CD8-positive, alpha-beta memory T cell (primary cell): Measurements from ENCODE around the gene ATN1. TPM values are rescaled to one million over a fixed set of nuclear protein-coding genes. Genes with fewer than 3 reads are reported as not detected.

Source experiments
- CTCF ChIA-PET: fragments of 350-600 bp; sonication (Branson Sonifier 250); formaldehyde crosslinking; loops from one replicate; lab custom pipeline; 2021; ENCODE audit warnings: antibody characterized with exemption; lab: Charles Lee
- POLR2A ChIA-PET: fragments of 350-600 bp; sonication (Branson Sonifier 250); formaldehyde crosslinking; loops from one replicate; lab custom pipeline; 2021; ENCODE audit warnings: antibody characterized with exemption; lab: Charles Lee
- DNase-seq, 5 donors: peaks; one replicate each; pipeline versions ENCODE4 v3.0.0 to v3.0.0-alpha.2; 2020 to 2022; ENCODE audit warnings: mixed read lengths in 1 of 5
- H3K27ac ChIP-seq: one replicate; pipeline ENCODE4 v1.7.0; 2013; ENCODE audit warnings: low read depth, mild to moderate bottlenecking, low read length, moderate library complexity
- H3K27me3 ChIP-seq: 2 replicates; pipeline ENCODE4 v1.7.0; 2013; ENCODE audit warnings: low read length, mild to moderate bottlenecking; ENCODE audit not compliant: insufficient read depth, poor library complexity, severe bottlenecking
- H3K36me3 ChIP-seq: 2 replicates; pipeline ENCODE4 v1.7.0; 2013; ENCODE audit warnings: mild to moderate bottlenecking, low read length, moderate library complexity; ENCODE audit not compliant: insufficient read depth
- H3K4me1 ChIP-seq: 2 replicates; pipeline ENCODE4 v1.7.0; 2013; ENCODE audit warnings: mild to moderate bottlenecking, low read length, moderate library complexity; ENCODE audit not compliant: insufficient read depth
- H3K4me3 ChIP-seq: 2 replicates; pipeline ENCODE4 v1.7.0; 2013; ENCODE audit warnings: mild to moderate bottlenecking, low read length
- H3K9me3 ChIP-seq: 2 replicates; pipeline ENCODE4 v1.7.0; 2013; ENCODE audit warnings: mild to moderate bottlenecking, low read length
- H3K27ac Mint-ChIP-seq, 8 donors: one replicate each; pipeline ENCODE4 v1.8.0; 2020 to 2021; ENCODE audit warnings: mixed read lengths in 8 of 8, mild to moderate bottlenecking in 6 of 8, inconsistent platforms in 3 of 8, moderate library complexity in 3 of 8
- H3K27me3 Mint-ChIP-seq, 2 donors: one replicate each; pipeline ENCODE4 v1.8.0; 2020 to 2021; ENCODE audit warnings: mixed read lengths in 2 of 2, mild to moderate bottlenecking in 1 of 2, moderate library complexity in 1 of 2
- H3K36me3 Mint-ChIP-seq, 3 donors: one replicate each; pipeline ENCODE4 v1.8.0; 2020 to 2021; ENCODE audit warnings: mixed read lengths in 3 of 3, inconsistent platforms in 1 of 3, mild to moderate bottlenecking in 1 of 3
- H3K4me1 Mint-ChIP-seq, 3 donors: one replicate each; pipeline ENCODE4 v1.8.0; 2020 to 2021; ENCODE audit warnings: mixed read lengths in 3 of 3, inconsistent platforms in 1 of 3, mild to moderate bottlenecking in 1 of 3
- H3K4me3 Mint-ChIP-seq, 7 donors: one replicate each; pipeline ENCODE4 v1.8.0; 2020 to 2021; ENCODE audit warnings: mixed read lengths in 7 of 7, mild to moderate bottlenecking in 6 of 7, moderate library complexity in 4 of 7, inconsistent platforms in 2 of 7
- H3K9me3 Mint-ChIP-seq, 5 donors: one replicate each; pipeline ENCODE4 v1.8.0; 2020 to 2022; ENCODE audit warnings: mixed read lengths in 5 of 5, mild to moderate bottlenecking in 3 of 5, moderate library complexity in 2 of 5, inconsistent platforms in 1 of 5
- polyA plus RNA-seq: library from polyadenylated mRNA; unstranded; fragments of 300-500 nt; fragmentation: Illumina TruSeq; gene quantifications from one replicate; pipeline ENCODE4 v1.2.3, GENCODE V29; 2021
- total RNA-seq, 2 experiments: library from RNA; stranded (reverse); gene quantifications; one replicate each; pipeline ENCODE4 v1.2.3, GENCODE V29; 2021

ATN1 gene
- total and polyA plus RNA-seq, 3 experiments from 2014 or later = 0.62 to 60.4 (median 54.8) TPM

DNA sequence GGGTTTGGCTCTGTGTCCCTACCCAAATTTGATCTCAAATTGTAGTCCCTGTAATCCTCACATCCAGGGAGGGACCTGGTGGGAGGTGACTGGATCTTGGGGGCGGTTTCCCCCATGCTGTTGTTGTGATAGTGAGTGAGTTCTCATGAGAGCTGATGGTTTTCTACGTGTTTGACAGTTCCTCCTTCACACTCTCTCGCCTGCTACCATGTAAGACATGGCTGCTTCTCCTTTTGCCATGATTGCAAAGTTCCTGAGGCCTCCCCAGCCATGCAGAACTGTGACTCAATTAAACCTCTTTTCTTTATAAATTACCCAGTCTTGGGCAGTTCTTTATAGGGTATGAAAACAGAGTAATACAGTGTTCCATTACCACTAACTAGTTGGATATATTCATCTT, 33.4 kb upstream of the ATN1 start:
- Histone ChIP-seq H3K27me3 (no peaks in the 10 kb centered on the region), H3K4me1 (peaks cover 12% of the 10 kb centered on the region), H3K9me3 (no peaks in the 10 kb centered on the region), H3K4me3 (no peak overlapping the region), H3K27ac (no peak overlapping the region), H3K36me3 (no peaks in the 10 kb centered on the region)
- no peaks in the 10 kb centered on the region for H3K36me3 Mint-ChIP-seq
- no peak overlapping the region for H3K4me3 Mint-ChIP-seq
- H3K9me3 Mint-ChIP-seq = no peaks in the 10 kb centered on the region
- no peak overlapping the region for H3K27ac Mint-ChIP-seq
- DNase-seq = no peak
- ChIA-PET POLR2A (no interaction called here), CTCF (interaction anchor here (1.1 kb wide), 1 partner anchor 22 kb away, joined by 3 read pairs; the partner anchor contains the start of gene SPSB2)
- peaks cover 0 to 4% of the 10 kb centered on the region in 2 donors for H3K27me3 Mint-ChIP-seq
- peaks cover 12 to 19% (median 12%) of the 10 kb centered on the region in 3 donors for H3K4me1 Mint-ChIP-seq

DNA sequence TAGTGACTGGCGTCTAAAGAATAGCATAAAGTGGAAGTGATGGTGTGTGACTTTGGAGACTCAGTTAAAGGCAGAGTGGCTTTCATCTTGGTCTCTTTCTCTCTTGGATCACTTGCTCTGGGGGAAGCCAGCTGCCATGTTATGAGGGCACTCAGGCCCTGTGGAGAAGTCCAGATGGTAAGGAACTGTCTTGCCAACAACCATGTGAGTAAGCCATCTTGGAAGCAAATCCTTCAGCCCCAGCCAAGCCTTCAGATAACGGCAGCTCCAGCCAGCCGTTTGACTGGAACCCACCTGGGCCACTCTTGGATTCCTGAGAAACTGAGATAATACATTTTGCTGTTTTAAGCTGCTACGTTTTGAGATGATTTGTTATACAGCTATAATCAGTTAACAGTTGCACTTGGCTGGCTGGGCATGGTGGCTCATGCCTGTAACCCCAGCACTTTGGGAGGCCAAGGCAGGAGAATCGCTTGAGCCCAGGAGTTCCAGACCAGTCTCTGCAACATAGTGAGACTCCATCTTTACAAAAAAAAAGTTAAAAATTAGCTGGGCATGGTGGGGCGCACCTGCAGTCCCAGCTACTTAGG, 30.8 kb upstream of the ATN1 start:
- Histone ChIP-seq H3K36me3 (no peaks in the 10 kb centered on the region), H3K27ac (no peak overlapping the region), H3K9me3 (no peaks in the 10 kb centered on the region), H3K27me3 (no peaks in the 10 kb centered on the region), H3K4me3 (no peak overlapping the region), H3K4me1 (no peaks in the 10 kb centered on the region)
- no peaks in the 10 kb centered on the region for H3K9me3 Mint-ChIP-seq
- no peak overlapping the region for H3K4me3 Mint-ChIP-seq
- DNase-seq = no peak
- H3K4me1 Mint-ChIP-seq = peaks cover 0 to 4% (median 0%) of the 10 kb centered on the region in 3 donors
- no peaks in the 10 kb centered on the region for H3K36me3 Mint-ChIP-seq
- H3K27me3 Mint-ChIP-seq = peaks cover 0 to 4% of the 10 kb centered on the region in 2 donors
- ChIA-PET CTCF (interaction anchor here (0.7 kb wide), 1 partner anchor 24 kb away, joined by 3 read pairs; the partner anchor contains the start of gene SPSB2), POLR2A (interaction anchor here (0.5 kb wide), 1 partner anchor 14 kb away, joined by 4 read pairs; no protein-coding TSS in a partner anchor)
- H3K27ac Mint-ChIP-seq = no peak overlapping the region

DNA sequence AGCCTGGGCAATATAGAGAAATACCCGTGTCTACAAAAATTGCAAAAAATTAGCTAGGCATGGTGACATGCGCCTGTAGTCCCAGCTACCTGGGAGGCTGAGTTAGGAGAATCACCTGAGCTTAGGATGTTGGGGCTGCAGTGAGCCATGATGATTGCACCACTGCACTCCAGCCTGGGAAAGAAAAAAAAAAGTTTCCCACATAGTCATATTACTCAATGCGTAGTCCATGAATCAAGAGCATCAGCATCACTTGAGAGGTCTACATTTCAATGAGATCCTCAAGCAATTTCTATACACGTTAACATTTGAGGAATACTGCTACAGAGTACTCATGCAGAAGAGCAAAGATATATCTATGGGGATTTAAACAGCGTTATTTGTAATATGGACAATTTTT, 28.3 kb upstream of the ATN1 start:
- Mint-ChIP-seq H3K9me3 (no peaks in the 10 kb centered on the region), H3K4me1 (peaks cover 0 to 5% (median 0%) of the 10 kb centered on the region in 3 donors), H3K27me3 (peaks cover 0 to 4% of the 10 kb centered on the region in 2 donors), H3K4me3 (no peak overlapping the region), H3K36me3 (no peaks in the 10 kb centered on the region), H3K27ac (peak overlapping the region in 1 of 8 donors; percentile 35)
- no peak overlapping the region for H3K4me3 ChIP-seq
- no peaks in the 10 kb centered on the region for H3K9me3 ChIP-seq
- no peak overlapping the region for H3K27ac ChIP-seq
- ChIA-PET CTCF (interaction anchor here (1.1 to 1.8 kb wide), 5 partner anchors 8 to 119 kb away, joined by 3 to 8 read pairs (median 4); partner anchors contain the start of genes LPCAT3 and SPSB2), POLR2A (interaction anchor here (0.6 kb wide), 1 partner anchor 210 kb away, joined by 4 read pairs; the partner anchor contains the start of gene ZNF384)
- no peaks in the 10 kb centered on the region for H3K36me3 ChIP-seq
- H3K4me1 ChIP-seq = peaks cover 8% of the 10 kb centered on the region
- no peaks in the 10 kb centered on the region for H3K27me3 ChIP-seq
- DNase-seq = no peak

DNA sequence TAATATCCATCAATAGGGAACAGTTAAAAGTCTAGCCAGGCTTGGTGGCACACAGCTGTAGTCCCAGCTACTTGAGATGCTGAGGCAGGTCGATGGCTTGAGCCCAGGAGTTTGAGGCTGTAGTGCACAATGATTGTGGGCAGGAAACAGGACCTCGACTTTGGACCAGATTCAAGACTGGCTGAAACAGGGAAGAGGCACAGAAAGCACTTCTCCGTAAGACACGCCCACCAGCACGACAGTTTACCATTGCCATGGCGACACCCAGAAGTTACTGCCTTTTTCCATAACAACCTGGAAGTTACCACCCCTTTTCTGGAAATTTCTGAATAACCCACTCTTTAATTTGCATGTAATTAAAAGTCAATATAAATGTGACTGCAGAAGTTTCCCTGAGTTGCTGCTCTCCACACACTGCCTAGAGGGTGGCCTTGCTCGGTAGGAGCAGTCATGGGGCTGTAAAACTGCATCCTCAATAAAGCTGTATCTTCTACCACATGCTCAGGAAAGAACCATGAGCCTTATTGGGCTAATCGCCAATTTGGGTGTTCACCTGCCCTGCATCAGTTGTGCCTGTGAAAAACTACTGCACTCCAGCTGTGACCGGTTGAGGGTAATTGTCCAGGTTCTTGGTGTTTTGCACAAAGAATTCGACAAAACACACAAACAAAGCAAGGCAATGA, 27.8 kb upstream of the ATN1 start:
- Mint-ChIP-seq H3K4me1 (peaks cover 0 to 5% (median 0%) of the 10 kb centered on the region in 3 donors), H3K4me3 (no peak overlapping the region), H3K36me3 (no peaks in the 10 kb centered on the region), H3K27me3 (peaks cover 0 to 4% of the 10 kb centered on the region in 2 donors), H3K9me3 (no peaks in the 10 kb centered on the region), H3K27ac (peak overlapping the region in 1 of 8 donors; percentile 35)
- Histone ChIP-seq H3K27ac (no peak overlapping the region), H3K9me3 (no peaks in the 10 kb centered on the region), H3K27me3 (no peaks in the 10 kb centered on the region), H3K4me3 (no peak overlapping the region), H3K36me3 (no peaks in the 10 kb centered on the region), H3K4me1 (peaks cover 10% of the 10 kb centered on the region)
- DNase-seq = no peak
- ChIA-PET POLR2A (interaction anchor here (0.6 kb wide), 1 partner anchor 211 kb away, joined by 4 read pairs; the partner anchor contains the start of gene ZNF384), CTCF (interaction anchor here (1.1 to 1.8 kb wide), 4 partner anchors 9 to 118 kb away, joined by 3 to 8 read pairs (median 4); partner anchors contain the start of genes LPCAT3 and SPSB2)

DNA sequence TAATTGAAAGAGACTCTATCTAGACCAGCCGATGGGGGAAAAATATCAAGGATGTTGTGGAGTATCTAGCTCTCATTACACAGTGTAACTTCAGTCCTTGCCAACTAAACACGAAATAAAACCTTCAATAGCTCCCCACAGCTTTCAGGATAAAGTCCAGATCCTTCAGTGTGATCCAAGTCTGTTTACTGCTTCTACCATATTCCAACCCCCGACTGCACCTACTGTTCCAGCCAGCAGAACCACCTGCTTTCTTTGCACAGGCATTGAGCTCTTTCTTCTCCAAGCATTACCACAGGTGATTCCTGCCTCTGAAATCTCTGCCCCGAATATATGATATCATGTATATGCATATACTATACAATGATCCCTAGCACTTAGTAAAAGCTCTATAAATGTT, 25.3 kb upstream of the ATN1 start:
- CTCF ChIA-PET = interaction anchor here (0.9 to 7.9 kb wide), 4 partner anchors 9 to 50 kb away, joined by 3 to 50 read pairs (median 24); partner anchors contain the start of gene SPSB2

DNA sequence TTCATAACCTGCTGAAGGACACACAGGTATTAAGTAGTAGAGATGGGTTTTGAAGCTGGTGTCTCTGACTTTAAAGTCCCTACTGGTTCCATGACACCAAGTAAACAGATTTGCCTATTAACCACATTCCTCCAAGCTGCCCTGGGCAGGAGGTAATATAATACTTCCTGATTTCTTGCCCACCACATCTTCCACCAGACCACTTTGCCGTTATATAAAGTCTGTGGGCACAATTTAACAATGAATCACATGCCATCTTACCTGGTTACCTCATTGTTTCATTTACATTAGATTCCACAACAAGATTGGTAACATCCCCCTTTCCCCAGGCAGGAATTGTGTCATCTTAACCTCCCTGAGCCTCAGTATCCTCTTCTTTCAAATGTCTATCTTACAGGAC, 24.0 kb upstream of the ATN1 start:
- Mint-ChIP-seq H3K9me3 (no peaks in the 10 kb centered on the region), H3K4me1 (peaks cover 0 to 5% (median 0%) of the 10 kb centered on the region in 3 donors), H3K36me3 (peaks cover 0 to 5% (median 3%) of the 10 kb centered on the region in 3 donors), H3K27ac (peak overlapping the region in 1 of 8 donors; percentile 78), H3K4me3 (peak overlapping the region in 1 of 7 donors; percentile 19), H3K27me3 (no peaks in the 10 kb centered on the region)
- CTCF ChIA-PET = interaction anchor here (1.1 to 7.9 kb wide), 3 partner anchors 12 to 114 kb away, joined by 3 to 50 read pairs (median 45); partner anchors contain the start of genes LPCAT3 and SPSB2
- Histone ChIP-seq H3K36me3 (no peaks in the 10 kb centered on the region), H3K9me3 (no peaks in the 10 kb centered on the region), H3K4me3 (no peak overlapping the region), H3K27me3 (no peaks in the 10 kb centered on the region), H3K4me1 (peaks cover 16% of the 10 kb centered on the region), H3K27ac (no peak overlapping the region)
- POLR2A ChIA-PET = interaction anchor here (1.5 kb wide), 1 partner anchor 13 kb away, joined by 5 read pairs; no protein-coding TSS in a partner anchor
- DNase-seq = no peak

More for the DNA sequence above, 25.3 kb upstream of the ATN1 start:
- POLR2A ChIA-PET = interaction anchor here (0.6 to 1.2 kb wide), 3 partner anchors 11 to 91 kb away, joined by 3 to 7 read pairs (median 3); no protein-coding TSS in a partner anchor
- Histone ChIP-seq H3K27ac (no peak overlapping the region), H3K4me3 (no peak overlapping the region), H3K9me3 (no peaks in the 10 kb centered on the region), H3K4me1 (peaks cover 16% of the 10 kb centered on the region), H3K36me3 (no peaks in the 10 kb centered on the region), H3K27me3 (no peaks in the 10 kb centered on the region)
- DNase-seq = no peak
- H3K9me3 Mint-ChIP-seq = no peaks in the 10 kb centered on the region
- no peak overlapping the region for H3K4me3 Mint-ChIP-seq
- peaks cover 0 to 5% (median 0%) of the 10 kb centered on the region in 3 donors for H3K4me1 Mint-ChIP-seq
- H3K36me3 Mint-ChIP-seq = no peaks in the 10 kb centered on the region
- no peaks in the 10 kb centered on the region for H3K27me3 Mint-ChIP-seq
- peak overlapping the region in 3 of 8 donors; percentile 10 to 56 (median 30) for H3K27ac Mint-ChIP-seq

DNA sequence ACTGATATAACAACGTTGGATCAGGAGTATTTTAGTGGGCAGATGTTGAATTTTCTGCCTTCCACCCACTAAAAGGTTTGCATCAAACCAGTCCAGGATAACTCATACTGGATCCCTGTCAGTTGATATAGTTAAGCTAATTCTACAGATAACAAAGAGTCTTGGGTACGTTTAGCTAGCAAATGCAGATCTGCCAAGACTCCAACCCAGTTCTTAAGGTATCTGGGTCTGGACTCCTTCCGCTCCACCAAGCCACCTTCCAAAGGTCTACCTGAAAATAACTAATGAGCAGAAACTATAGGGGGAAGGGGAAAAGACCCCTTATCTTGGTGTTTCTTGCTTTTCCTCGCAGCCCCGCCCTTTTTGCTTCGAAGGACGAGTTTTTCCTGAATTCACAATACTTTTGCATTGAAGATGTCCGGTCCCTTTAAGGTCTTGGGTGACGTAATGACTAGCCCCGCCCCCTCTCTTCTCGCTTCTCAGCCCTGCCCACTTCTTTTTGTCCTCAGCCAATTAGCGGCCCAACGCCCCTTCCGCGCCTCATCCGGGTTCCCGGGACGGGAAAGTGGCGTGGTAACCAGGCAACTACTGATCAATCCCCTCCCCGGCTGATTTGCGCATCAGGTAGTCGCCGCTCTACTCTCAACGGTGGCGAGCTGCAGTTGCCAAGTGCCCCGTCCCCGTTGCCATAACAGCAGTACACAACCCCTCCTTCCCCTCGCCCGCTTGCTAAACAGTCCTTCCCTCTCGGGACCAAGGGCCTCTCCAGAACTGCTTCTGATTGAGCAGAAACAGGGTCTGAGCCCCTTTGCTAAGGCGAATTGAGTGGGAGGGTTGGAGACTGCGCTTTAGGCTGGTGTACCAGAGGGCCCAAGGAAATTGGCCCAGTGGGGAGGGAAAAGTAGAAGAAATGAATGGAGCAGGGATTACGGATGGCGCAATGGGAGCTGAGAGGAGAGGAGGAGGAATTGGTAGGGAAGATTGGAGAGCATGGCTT, 23.2 kb upstream of the ATN1 start, which contains the start of gene LRRC23:
TSS of gene LRRC23 (plus strand) at position 543 of the 997 bp plus-strand sequence. CDS start 812 bp downstream, outside the sequence.
- no peaks in the 10 kb centered on the region for H3K9me3 Mint-ChIP-seq

More for the DNA sequence above, 23.2 kb upstream of the ATN1 start, which contains the start of gene LRRC23:
- Mint-ChIP-seq H3K27ac (peak within 1 kb of the TSS in 1 of 8 donors; percentile 78), H3K27me3 (no peaks in the 10 kb centered on the region), H3K36me3 (peaks cover 0 to 5% (median 3%) of the 10 kb centered on the region in 3 donors), H3K4me3 (peak within 1 kb of the TSS in 1 of 7 donors; percentile 19), H3K4me1 (peaks cover 0 to 5% (median 0%) of the 10 kb centered on the region in 3 donors)
- H3K27me3 ChIP-seq = no peaks in the 10 kb centered on the region
- DNase-seq = peak; percentile 97 to 99 (median 98)
- H3K36me3 ChIP-seq = no peaks in the 10 kb centered on the region
- ChIA-PET POLR2A (interaction anchor here (0.9 to 1.6 kb wide), 4 partner anchors 9 to 53 kb away, joined by 3 to 10 read pairs (median 4); partner anchors contain the start of genes CDCA3, ENO2 and USP5), CTCF (interaction anchor here (1.0 to 7.9 kb wide), 5 partner anchors 13 to 114 kb away, joined by 3 to 50 read pairs (median 5); partner anchors contain the start of genes LPCAT3 and SPSB2)
- H3K4me1 ChIP-seq = peaks cover 16% of the 10 kb centered on the region
- peak within 1 kb of the TSS; percentile 86 for H3K4me3 ChIP-seq
- no peaks in the 10 kb centered on the region for H3K9me3 ChIP-seq
- peak within 1 kb of the TSS; percentile 95 for H3K27ac ChIP-seq
